ENCODE measurements around the gene CFAP410. TPM values are rescaled to one million over a fixed set of nuclear protein-coding genes. Genes with fewer than 3 reads are reported as not detected.
A peak's percentile ranks its signal among the peaks of the same experiment; 100 is the strongest.

Gene CFAP410
- total and polyA plus RNA-seq, 2 of the 13 experiments (the other 11 are each of a cell fraction or from before 2014, with no cell fraction given), result 8.0 to 20.1 TPM

DNA sequence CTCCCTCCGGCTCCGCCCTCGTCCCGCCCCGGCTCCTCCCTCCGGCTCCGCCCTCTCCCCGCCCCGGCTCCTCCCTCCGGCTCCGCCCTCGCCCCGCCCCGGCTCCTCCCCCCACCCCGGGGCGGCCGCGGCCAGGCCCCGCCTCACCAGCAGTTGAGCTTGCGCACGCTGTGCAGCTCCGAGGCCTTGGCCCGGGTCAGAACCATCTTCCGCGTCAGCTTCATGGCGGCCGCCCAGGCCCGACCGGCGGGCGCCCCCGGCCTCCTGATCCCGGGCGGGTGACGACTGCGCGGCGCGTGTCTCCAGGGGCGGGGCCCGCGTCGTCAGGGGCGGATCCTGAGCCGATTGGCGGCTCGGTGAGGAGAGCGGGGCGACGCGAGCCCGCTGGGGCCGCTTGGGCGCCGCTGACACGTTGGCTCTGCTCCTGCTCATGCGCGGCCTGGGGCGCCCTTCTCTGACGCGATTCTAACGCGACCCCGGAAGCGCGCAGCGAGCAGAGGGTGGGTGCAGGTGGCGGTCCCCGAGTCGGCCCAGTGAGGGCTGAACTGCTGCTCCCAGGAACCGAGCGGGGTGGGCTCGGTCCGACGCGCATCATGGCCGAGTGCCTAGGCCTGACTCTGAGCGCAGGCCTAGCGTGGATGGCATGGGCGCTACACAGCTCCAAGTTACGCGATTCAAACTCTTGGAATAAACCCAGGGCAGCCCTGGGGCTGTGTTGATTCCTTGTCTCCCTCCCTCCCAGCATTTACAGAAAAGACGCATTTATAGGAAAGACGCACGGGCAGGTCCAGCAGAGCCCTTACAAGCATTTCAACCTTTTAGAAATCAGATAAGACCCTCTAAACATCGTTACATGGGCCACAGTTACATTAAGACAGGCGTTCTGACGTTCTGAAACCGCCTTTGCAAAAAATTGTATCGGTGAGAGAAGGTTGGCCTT is at the start of gene CFAP410 (continued):
- TF ChIP-seq HHEX (CRISPR knock-in tag; IDR thresholded peaks at IDR 0.05) (no peak), PTBP1 (IDR thresholded peaks at IDR 0.05; ENCODE audit: low read depth, low read length, poor library complexity, severe bottlenecking) (no peak), NR2F6 (IDR thresholded peaks at IDR 0.05) (no peak), NR2F6 (CRISPR knock-in tag; IDR thresholded peaks at IDR 0.05) (peak; percentile 45; the same call in 1 of the 2 replicates), ZNF772 (CRISPR knock-in tag; IDR thresholded peaks at IDR 0.05) (peak; percentile 51; the same call in 1 of the 2 replicates), NCOA2 (CRISPR knock-in tag; IDR thresholded peaks at IDR 0.05) (no peak), HOXA5 (CRISPR knock-in tag; IDR thresholded peaks at IDR 0.05) (peak; percentile 38; the same call in 1 of the 2 replicates), SNRNP70 (IDR thresholded peaks at IDR 0.05; ENCODE audit: low read depth, low read length) (no peak), ZNF260 (CRISPR knock-in tag; IDR thresholded peaks at IDR 0.05; ENCODE audit: borderline replicate concordance, low read depth) (no peak), MIER2 (CRISPR knock-in tag; IDR thresholded peaks at IDR 0.05) (peak; percentile 31; the same call in 1 of the 2 replicates), MAZ (IDR thresholded peaks at IDR 0.05; ENCODE audit: borderline replicate concordance, low read depth, low read length) (0 out of 2 replicates have a peak, but pooled peaks have one; percentile 56), MAZ (CRISPR knock-in tag; IDR thresholded peaks at IDR 0.05; ENCODE audit: low read depth) (peak; percentile 92), ZNF335 (CRISPR knock-in tag; IDR thresholded peaks at IDR 0.05) (peak; percentile 61; the same call in 1 of the 2 replicates), ZNF773 (CRISPR knock-in tag; IDR thresholded peaks at IDR 0.05; ENCODE audit: borderline replicate concordance) (peak; percentile 18; the same call in 1 of the 2 replicates), KDM5A (IDR thresholded peaks at IDR 0.05; ENCODE audit: borderline replicate concordance, low read length) (peak; percentile 96), NFKB2 (CRISPR knock-in tag; IDR thresholded peaks at IDR 0.05; ENCODE audit: borderline replicate concordance) (no peak; the same call in 1 of the 2 replicates), TAF15 (IDR thresholded peaks at IDR 0.05; ENCODE audit: low read depth, low read length, poor library complexity, severe bottlenecking) (no peak), DPF2 (CRISPR knock-in tag; IDR thresholded peaks at IDR 0.05; ENCODE audit: borderline replicate concordance, low read depth) (peak; percentile 18; the same call in 1 of the 2 replicates), ZNF75D (CRISPR knock-in tag; IDR thresholded peaks at IDR 0.05; ENCODE audit: borderline replicate concordance) (no peak), ZNF17 (CRISPR knock-in tag; IDR thresholded peaks at IDR 0.05) (no peak)
- TF ChIP-seq, protein P1, sequence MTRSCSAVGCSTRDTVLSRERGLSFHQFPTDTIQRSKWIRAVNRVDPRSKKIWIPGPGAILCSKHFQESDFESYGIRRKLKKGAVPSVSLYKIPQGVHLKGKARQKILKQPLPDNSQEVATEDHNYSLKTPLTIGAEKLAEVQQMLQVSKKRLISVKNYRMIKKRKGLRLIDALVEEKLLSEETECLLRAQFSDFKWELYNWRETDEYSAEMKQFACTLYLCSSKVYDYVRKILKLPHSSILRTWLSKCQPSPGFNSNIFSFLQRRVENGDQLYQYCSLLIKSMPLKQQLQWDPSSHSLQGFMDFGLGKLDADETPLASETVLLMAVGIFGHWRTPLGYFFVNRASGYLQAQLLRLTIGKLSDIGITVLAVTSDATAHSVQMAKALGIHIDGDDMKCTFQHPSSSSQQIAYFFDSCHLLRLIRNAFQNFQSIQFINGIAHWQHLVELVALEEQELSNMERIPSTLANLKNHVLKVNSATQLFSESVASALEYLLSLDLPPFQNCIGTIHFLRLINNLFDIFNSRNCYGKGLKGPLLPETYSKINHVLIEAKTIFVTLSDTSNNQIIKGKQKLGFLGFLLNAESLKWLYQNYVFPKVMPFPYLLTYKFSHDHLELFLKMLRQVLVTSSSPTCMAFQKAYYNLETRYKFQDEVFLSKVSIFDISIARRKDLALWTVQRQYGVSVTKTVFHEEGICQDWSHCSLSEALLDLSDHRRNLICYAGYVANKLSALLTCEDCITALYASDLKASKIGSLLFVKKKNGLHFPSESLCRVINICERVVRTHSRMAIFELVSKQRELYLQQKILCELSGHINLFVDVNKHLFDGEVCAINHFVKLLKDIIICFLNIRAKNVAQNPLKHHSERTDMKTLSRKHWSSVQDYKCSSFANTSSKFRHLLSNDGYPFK (CRISPR knock-in tag; IDR thresholded peaks at IDR 0.05; ENCODE audit: borderline replicate concordance), result peak; percentile 87; the same call in 1 of the 2 replicates
- TF ChIP-seq, protein P2, sequence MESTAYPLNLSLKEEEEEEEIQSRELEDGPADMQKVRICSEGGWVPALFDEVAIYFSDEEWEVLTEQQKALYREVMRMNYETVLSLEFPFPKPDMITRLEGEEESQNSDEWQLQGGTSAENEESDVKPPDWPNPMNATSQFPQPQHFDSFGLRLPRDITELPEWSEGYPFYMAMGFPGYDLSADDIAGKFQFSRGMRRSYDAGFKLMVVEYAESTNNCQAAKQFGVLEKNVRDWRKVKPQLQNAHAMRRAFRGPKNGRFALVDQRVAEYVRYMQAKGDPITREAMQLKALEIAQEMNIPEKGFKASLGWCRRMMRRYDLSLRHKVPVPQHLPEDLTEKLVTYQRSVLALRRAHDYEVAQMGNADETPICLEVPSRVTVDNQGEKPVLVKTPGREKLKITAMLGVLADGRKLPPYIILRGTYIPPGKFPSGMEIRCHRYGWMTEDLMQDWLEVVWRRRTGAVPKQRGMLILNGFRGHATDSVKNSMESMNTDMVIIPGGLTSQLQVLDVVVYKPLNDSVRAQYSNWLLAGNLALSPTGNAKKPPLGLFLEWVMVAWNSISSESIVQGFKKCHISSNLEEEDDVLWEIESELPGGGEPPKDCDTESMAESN (CRISPR knock-in tag; conservative IDR thresholded peaks at IDR 0.05), result peak; percentile 78
- TF ChIP-seq, protein P3, sequence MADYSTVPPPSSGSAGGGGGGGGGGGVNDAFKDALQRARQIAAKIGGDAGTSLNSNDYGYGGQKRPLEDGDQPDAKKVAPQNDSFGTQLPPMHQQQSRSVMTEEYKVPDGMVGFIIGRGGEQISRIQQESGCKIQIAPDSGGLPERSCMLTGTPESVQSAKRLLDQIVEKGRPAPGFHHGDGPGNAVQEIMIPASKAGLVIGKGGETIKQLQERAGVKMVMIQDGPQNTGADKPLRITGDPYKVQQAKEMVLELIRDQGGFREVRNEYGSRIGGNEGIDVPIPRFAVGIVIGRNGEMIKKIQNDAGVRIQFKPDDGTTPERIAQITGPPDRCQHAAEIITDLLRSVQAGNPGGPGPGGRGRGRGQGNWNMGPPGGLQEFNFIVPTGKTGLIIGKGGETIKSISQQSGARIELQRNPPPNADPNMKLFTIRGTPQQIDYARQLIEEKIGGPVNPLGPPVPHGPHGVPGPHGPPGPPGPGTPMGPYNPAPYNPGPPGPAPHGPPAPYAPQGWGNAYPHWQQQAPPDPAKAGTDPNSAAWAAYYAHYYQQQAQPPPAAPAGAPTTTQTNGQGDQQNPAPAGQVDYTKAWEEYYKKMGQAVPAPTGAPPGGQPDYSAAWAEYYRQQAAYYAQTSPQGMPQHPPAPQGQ (CRISPR knock-in tag; IDR thresholded peaks at IDR 0.05; ENCODE audit: borderline replicate concordance), result no peak
